HG02870 (cell line): ENCODE results near the gene ATP1A1.

ENCODE experiments used
- ATAC-seq: cut with Tn5 transposase; IDR thresholded peaks from one replicate; pipeline ENCODE4 v1.9.1; 2021; ENCODE audit warnings: mild to moderate bottlenecking, moderate library complexity; ENCODE audit not compliant: unreplicated experiment

The ATP1A1 gene

DNA sequence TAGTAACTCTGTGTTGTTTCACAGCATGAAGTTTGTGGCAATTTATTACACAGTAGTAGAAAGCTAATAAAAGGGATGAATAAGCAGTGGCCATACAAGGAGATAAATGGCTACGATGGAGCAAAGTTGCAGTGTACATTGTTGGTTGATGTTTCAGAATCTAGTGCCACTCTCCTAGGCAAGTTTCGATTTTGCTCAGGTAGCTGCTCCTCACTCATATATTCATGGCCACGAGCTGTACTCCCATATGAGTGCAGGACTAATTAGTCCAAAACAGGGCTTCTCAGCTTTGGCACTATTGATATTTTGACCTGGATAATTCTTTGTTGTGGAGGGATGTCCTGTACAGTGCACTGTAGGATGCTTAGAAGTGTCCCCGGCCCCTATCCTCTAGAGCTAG lies 30.0 kb upstream of the ATP1A1 start:
- no peak for ATAC-seq

DNA sequence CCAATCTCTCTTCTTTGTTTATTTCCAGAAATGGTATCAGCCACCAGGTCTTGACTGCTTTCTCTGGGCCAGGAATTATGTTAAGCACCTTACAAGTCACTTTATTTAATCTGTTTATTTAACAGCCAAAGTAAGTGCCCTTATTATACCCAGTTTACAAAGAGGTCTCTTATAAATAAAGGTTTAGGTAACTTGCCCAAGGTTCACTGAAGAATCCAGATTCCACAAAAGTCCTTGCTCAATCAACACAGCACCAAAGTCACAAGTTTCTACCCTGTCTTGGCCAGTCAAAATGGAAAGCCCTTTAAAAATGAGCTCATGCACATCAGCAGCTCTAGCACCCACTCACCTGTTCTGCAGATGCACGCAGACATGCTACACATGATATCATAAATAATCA lies 28.0 kb upstream of the ATP1A1 start:
- no peak for ATAC-seq

- no peak for ATAC-seq
Measured at GRCh38 chr1:116345843-116346242, 27.2 kb upstream of the ATP1A1 start.

DNA sequence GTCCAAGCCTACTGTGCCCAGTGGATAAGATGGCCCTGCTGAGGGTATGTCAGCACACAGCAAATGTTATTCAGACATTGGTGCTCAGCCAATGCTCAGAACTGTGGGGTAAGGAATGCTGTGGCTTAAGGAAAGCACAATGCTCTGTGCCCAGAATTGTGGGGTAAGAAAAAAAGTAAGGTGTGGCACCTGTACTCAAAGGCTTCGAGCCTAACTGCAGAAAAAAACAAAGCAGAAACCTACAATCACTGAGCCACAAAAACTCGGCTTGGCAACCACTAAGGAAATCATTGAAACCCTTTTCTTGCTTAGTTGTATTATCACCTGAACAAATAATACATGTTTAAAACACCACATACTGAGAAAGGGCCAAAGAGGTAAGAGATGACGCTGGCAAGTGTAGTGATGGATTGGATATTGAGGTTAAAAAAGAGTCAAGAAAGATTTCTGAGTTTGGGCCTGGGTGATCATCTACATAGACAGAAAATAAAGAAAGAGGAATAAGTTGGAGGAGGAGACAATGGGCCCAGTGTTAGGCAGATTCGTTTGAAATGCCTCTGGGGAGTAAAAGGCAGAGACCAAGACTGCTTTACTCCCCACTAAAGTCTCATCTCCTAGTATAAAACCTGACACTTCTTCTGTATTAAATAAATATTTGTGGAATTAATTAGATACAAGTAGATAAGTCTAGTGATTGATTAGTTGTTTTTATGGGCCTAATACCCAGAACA lies 25.9 kb upstream of the ATP1A1 start:
- no peak for ATAC-seq

DNA sequence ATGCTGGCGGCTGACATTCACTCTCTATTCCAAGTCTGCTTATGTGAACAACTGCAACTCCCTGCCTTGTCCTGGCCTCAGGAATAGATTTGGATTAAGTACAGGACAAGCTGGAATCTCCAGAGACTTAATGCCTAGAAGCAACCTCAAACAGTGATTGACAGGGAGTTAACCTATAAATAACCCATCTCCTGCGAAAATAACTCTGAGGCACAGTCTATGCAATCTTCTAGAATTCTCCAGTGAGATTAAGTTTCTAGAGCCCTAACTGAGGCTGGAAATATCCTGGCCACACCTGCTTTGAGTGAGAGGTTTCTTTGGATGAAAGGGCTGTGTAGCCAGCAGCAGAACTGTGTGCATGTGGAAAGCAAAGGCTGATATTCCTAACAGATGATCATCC lies 25.3 kb upstream of the ATP1A1 start:
- no peak for ATAC-seq

DNA sequence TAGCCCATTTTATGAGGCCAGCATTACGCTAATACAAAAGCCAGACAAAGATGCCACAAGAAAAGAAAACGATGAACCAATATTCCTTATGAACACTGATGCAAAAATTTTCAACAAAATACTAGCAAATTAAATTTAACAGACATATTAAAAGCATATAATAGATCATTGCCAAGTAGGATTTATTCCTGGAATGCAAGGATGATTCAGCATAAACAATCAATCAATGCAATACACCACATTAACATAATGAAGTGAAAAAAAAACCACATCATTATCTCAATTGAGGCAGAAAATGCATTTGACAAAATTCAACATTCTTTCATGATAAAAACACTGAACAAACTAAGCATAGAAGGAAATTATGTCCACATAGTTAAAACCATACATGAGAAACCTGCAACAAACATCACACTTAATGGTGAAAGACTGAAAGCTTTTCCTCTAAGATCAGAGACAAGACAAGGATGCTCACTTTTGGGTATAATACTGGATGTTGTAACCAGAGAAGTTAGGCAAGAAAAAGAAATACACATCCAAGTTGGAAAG lies 22.9 kb upstream of the ATP1A1 start:
- ATAC-seq = no peak

- ATAC-seq = no peak
Measured at GRCh38 chr1:116351914-116352313, 21.1 kb upstream of the ATP1A1 start.

GRCh38 chr1:116352349-116352813 lies 20.7 kb upstream of the ATP1A1 start:
- ATAC-seq = no peak

DNA sequence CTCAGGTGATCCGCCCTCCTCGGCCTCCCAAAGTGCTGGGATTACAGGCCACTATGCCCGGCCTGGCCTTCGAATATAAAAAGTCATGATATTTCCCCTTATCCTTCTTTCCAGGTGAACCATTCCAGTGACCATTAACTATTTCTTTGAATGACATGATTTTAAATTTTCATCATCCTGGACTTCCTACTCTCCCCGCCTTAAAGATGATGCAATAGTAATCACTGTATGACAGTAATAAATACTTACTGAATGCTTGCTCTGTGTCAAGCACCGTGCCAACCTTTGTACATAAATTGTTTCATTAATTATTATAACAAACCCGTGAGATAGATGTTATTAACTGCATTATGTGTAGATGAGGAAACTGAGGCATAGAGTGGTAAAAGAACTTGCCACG lies 19.9 kb upstream of the ATP1A1 start:
- ATAC-seq = no peak

DNA sequence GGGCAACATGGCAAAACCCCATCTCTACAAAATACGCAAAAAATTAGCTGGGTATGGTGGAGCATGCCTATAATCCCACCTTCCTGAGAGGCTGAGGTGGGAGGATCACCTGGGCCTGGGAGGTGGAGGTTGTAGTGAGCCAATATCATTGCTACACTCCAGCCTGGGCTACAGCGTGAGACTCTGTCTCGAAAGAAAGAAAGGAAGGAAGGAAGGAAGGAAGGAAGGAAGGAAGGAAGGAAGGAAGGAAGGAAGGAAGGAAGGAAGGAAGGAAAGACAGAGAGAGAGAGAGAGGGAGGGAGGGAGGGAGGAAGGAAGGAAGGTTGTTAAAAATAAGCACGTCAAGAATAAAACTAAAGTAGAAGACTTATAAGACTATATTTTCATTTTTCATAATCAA lies 17.0 kb upstream of the ATP1A1 start:
- ATAC-seq = no peak

DNA sequence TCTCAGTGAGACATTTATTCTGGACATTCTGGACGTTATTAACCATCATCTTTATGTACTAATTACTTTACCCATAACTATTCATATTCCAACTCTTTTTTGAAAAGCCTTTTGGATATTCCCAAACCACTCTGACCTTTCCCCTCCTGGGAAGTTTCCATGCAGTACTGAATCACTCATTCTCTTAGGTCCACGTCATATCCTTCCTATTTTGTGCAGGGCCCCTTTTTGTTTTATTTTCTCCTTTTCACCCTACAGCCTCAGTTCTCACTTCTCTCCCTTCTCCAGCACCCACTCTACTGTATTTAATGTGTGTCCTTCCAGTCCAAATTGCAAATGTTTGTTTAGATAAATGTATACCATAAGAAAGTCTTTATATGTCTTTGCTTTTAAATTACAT lies 16.4 kb upstream of the ATP1A1 start:
- ATAC-seq = no peak

- no peak for ATAC-seq
Measured at GRCh38 chr1:116357487-116357886, 15.6 kb upstream of the ATP1A1 start.

DNA sequence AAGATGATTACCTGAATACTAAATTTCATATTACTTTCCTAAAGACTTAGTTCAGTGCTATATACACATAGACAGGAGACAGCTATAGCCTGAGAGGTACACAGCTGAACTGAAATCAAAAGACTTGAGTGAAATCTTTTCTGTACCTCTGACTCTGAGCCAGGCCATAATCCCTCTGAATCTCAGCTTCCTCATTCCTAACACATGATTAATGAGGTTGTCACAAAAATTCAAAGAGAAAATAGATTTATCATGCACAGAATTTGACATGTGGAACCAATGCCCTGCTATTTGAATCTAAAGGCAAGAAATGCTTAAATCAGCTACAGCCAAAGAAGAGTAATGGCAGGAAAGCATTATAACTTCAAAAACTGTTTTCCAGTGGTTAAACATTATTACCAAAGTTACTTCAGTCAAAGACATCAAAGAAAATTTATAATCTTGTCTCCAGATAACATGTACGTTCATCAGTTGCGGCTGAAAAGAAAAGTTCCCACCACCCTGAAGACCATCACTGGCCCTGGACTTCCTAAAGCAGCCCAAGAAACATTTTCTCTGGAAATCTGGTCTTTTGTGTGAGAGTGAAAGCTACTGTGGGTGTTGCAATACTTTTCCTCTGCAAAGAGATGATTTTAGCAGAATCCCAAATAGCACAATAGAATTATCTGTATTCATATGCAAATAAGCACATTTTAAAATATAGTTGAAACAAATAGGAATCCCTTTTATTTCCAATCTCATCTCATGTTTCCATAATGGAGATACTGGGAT lies 13.8 kb upstream of the ATP1A1 start:
- no peak for ATAC-seq

DNA sequence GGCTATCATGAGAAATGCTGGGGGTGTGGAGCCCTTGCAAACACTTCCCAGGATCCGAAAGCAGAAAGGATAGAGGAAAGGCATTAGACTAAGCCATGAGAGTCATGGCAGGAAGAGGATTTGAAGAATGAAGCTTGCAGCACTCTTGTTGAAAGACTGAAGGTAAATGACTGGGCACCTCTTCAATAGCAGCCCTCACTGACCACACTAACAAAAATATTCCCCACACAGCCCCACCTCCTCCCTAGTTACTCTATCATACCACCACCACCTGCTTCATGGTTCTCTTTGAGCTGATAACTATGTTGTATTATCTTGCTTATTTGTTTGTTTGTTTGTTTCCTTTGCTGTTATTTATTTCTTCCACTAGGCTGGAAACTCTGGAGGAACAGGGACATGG lies 13.2 kb upstream of the ATP1A1 start:
- no peak for ATAC-seq

DNA sequence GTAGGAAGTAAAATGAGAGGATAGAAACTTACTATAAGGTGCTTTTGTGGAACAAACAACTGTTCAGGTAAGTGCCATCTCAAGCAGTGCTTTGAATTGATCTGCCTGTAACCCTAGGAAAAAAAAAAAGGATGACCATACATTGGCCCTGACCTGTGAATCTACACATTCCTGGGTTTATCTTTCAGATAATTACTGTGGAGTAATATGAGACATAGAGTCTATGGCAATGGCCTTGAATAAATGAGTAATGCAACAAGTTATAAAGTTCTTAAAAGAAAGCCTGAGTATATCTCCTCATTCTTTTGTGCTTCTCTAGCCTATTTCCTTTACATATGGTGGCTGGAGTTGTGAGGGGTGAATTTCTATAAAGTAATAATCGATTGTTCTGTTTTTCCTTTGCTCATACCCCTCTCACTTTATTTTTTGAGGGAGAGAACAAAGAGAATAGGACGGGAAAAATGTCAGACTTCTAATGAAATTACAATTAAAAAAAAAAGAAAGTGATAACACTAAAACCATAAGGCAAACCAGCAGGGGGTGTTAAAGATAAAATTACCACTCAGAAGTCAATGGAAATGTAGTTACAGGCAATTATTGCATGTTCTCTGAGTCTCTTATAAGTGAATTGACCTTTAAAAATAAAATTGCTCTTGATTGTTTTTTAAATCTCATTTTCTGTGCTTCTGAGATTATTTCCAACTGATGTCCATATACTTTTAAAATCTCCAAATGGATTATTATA lies 12.4 kb upstream of the ATP1A1 start:
- ATAC-seq = no peak

DNA sequence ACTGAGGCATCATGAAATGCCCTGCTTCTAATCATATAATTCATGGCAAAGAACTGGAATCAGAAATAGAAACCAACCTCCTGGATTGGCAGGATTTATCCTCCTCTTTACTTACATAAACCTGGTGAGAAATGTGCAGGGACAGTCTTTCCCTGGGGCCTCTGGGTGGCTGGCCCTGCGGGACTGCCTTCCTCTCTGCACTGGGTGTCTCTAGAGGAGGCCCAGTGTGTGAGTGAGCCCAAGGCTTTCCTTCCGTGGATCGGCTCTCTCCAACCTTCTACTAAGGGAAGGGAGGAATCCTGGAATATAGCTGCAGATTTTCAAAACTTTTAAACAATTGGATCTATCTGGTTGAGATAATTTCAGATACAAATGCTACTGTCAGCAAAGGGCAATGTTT lies 11.4 kb upstream of the ATP1A1 start:
- ATAC-seq = no peak

GRCh38 chr1:116362050-116362449 lies 11.0 kb upstream of the ATP1A1 start:
- no peak for ATAC-seq

DNA sequence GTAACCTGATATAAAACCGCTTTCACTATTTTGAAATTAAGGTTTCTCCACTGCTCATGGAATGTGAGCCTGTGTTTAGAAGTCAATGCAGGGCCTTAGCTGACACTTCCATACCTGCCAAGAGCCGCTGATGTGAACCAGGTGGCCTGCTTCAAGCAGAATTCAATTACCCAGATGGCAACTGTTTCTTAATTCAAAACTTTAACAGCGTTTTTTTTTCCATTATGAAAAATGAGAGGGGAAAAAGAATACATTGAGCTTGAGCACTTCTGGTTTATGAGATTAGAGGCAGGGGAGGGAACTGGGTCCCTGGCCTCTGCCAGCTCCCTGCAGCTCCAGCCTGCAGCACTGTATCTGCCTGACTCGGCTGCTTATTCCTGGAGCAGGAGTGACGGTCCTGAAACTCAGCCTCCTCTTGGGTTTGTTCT lies 7.7 kb upstream of the ATP1A1 start:
- no peak for ATAC-seq

DNA sequence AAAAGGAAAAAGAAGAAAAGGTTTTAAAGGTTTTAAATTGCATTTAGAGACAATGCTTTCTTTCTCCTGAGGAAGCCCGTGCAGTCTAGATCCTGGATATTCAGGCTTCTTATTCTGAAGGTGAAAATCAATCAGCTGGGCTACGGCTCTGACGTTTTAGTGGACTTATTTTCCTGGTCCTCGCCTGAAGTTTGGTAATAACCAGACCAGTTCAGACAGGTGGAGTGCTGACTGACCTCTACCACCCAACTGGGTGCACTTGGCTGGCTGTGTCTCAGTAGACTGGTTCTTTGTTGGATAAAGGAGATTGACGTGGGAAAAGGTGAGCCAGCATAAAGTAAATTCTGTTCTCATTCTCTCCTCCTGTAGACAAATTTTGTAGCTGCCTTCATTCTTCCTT lies 7.2 kb upstream of the ATP1A1 start:
- no peak for ATAC-seq

GRCh38 chr1:116367256-116367945 lies 5.6 kb upstream of the ATP1A1 start:
- ATAC-seq = no peak

GRCh38 chr1:116368241-116368640 lies 4.8 kb upstream of the ATP1A1 start:
- no peak for ATAC-seq
